ENCODE data around the gene MCCC2. TPM values are rescaled to one million over a fixed set of nuclear protein-coding genes. Genes with fewer than 3 reads are reported as not detected.

Gene MCCC2
- total RNA-seq, 1 experiment from 2014 or later = 47.2 TPM

GRCh38 chr5:71700803-71701202 lies 113.7 kb downstream of the MCCC2 start:
- Histone ChIP-seq H3K9me3 (ENCODE audit: control insufficient read depth in 1 of 2, insufficient read depth in 1 of 2, low read depth in 1 of 2, low read length in 2 of 2) (no peaks in the 10 kb centered on the region), H3K4me3 (replicated peaks in 1 of 2; ENCODE audit: low read depth in 1 of 2, low read length in 2 of 2) (no peak overlapping the region), H3K9ac (ENCODE audit: low read length) (no peak overlapping the region), H3K27ac (ENCODE audit: low read depth, low read length) (no peak overlapping the region), H3K79me2 (ENCODE audit: insufficient read depth, low read length) (no peaks in the 10 kb centered on the region), H3K36me3 (ENCODE audit: control insufficient read depth in 1 of 2, insufficient read depth in 2 of 2, low read length in 2 of 2) (no peaks in the 10 kb centered on the region), H2AFZ (ENCODE audit: low read depth, low read length, poor library complexity, severe bottlenecking) (no peak overlapping the region), H3K9me2 (ENCODE audit: insufficient read depth) (no peaks in the 10 kb centered on the region), H3K4me2 (ENCODE audit: low read length) (no peak overlapping the region), H4K20me1 (ENCODE audit: insufficient read depth) (no peaks in the 10 kb centered on the region), H3K27me3 (ENCODE audit: insufficient read depth, low read length) (peaks cover 13% of the 10 kb centered on the region), H3K4me1 (ENCODE audit: control insufficient read depth in 1 of 2, insufficient read depth in 2 of 2, low read length in 2 of 2) (no peaks in the 10 kb centered on the region)
- intact Hi-C loops (cut with micrococcal nuclease) = no loop called here
- ChIA-PET POLR2A (no interaction called here), RAD21 (ENCODE audit: low non-redundant PET in 1 of 2, low total read pairs in 2 of 2, uncharacterized antibody in 2 of 2, unreplicated experiment in 2 of 2) (no interaction called here), CTCF (no interaction called here)
- DNase-seq (ENCODE audit: low read depth, low spot score) = no peak
- BruUV-seq (replicated peaks) = no TSS peak
- no peak for TF ChIP-seq YY1 (IDR thresholded peaks at IDR 0.05; ENCODE audit: extremely low read depth, insufficient replicate concordance, low read depth, low read length)
- no peak for TF ChIP-seq EZH2 (IDR thresholded peaks at IDR 0.05)
- no peak for ATAC-seq

DNA sequence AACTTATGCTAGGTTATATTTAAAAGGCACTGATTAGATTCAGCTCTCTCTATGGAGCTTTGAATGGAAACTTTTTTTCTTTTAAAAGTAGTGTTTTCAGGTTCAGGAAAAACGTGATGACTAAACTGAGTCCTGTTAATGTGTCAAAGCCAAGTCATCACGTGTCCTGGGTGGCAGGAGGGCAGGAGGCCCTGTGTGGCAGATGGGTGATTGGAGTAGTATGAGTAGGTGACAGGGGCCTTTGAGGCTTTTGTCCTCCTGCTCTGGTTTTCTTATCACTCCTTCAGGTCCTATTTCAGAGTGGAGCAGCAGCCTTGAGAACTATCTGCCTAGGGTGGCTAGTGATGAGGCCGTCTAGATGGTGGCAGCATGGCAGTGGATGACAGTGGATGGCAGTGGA lies 114.3 kb downstream of the MCCC2 start:
- ChIA-PET CTCF (no interaction called here), POLR2A (no interaction called here), RAD21 (ENCODE audit: low non-redundant PET in 1 of 2, low total read pairs in 2 of 2, uncharacterized antibody in 2 of 2, unreplicated experiment in 2 of 2) (no interaction called here)
- Histone ChIP-seq H3K27ac (ENCODE audit: low read depth, low read length) (no peak overlapping the region), H3K9me2 (ENCODE audit: insufficient read depth) (no peaks in the 10 kb centered on the region), H3K4me1 (ENCODE audit: control insufficient read depth in 1 of 2, insufficient read depth in 2 of 2, low read length in 2 of 2) (no peaks in the 10 kb centered on the region), H4K20me1 (ENCODE audit: insufficient read depth) (no peaks in the 10 kb centered on the region), H3K27me3 (ENCODE audit: insufficient read depth, low read length) (peaks cover 18% of the 10 kb centered on the region), H3K4me2 (ENCODE audit: low read length) (no peak overlapping the region), H3K9ac (ENCODE audit: low read length) (no peak overlapping the region), H3K4me3 (replicated peaks in 1 of 2; ENCODE audit: low read depth in 1 of 2, low read length in 2 of 2) (no peak overlapping the region), H3K9me3 (ENCODE audit: control insufficient read depth in 1 of 2, insufficient read depth in 1 of 2, low read depth in 1 of 2, low read length in 2 of 2) (no peaks in the 10 kb centered on the region), H3K79me2 (ENCODE audit: insufficient read depth, low read length) (no peaks in the 10 kb centered on the region), H2AFZ (ENCODE audit: low read depth, low read length, poor library complexity, severe bottlenecking) (no peak overlapping the region), H3K36me3 (ENCODE audit: control insufficient read depth in 1 of 2, insufficient read depth in 2 of 2, low read length in 2 of 2) (no peaks in the 10 kb centered on the region)
- TF ChIP-seq ZNF274 (IDR thresholded peaks at IDR 0.05; ENCODE audit: low read depth, low read length) (no peak), TCF7L2 (IDR thresholded peaks at IDR 0.05; ENCODE audit: borderline replicate concordance, extremely low read depth, insufficient read depth, insufficient read length) (no peak)
- no TSS peak for BruUV-seq (replicated peaks)
- intact Hi-C loops (cut with micrococcal nuclease) = no loop called here
- ATAC-seq (no peak), DNase-seq (ENCODE audit: low read depth, low spot score) (no peak)

All from HCT116 (cell line).